Epithelial cell of proximal tubule (primary cell): ENCODE measurements around the gene ZMYM1. TPM values are rescaled to one million over a fixed set of nuclear protein-coding genes. Genes with fewer than 3 reads are reported as not detected.
"Not testable (repeated sequence)": the region's sequence is repeated elsewhere in the genome, so short reads cannot be mapped to it uniquely, and the experiment has no call there.

Source experiments
- DNase-seq: peaks from one replicate; pipeline ENCODE4 v3.0.0-alpha.2; 2011; ENCODE audit warnings: low read depth
- H3K4me3 ChIP-seq: 2 replicates; pipeline ENCODE4 v1.5.1; 2011; ENCODE audit warnings: low read depth, mild to moderate bottlenecking, low read length
- CTCF ChIP-seq: conservative IDR thresholded peaks from 2 replicates; pipeline ENCODE4 v1.5.1; 2012; ENCODE audit warnings: low read depth, mild to moderate bottlenecking, low read length
- total RNA-seq: library from RNA; depleted of rRNA; stranded (reverse); fragments of >200 nt; gene quantifications from 2 replicates; pipeline ENCODE4 v1.2.3, GENCODE V29; 2015

The ZMYM1 gene
- total RNA-seq, 1 donor from 2014 or later, result 12.6 TPM

- DNase-seq, result no peak
- no peak for TF ChIP-seq CTCF
- no peak overlapping the region for H3K4me3 ChIP-seq
These were observed 36.5 kb downstream of the ZMYM1 start for GRCh38 chr1:35115459-35116383.

- peak overlapping the region; percentile 54 for H3K4me3 ChIP-seq
These were observed 41.4 kb downstream of the ZMYM1 start for GRCh38 chr1:35120458-35121133.

GRCh38 chr1:35122311-35122710, 43.1 kb downstream of the ZMYM1 start:
- no peak for TF ChIP-seq CTCF
- H3K4me3 ChIP-seq, result no peak overlapping the region
- no peak for DNase-seq

More at GRCh38 chr1:35120458-35121133, 41.4 kb downstream of the ZMYM1 start:
- DNase-seq, result no peak
- no peak for TF ChIP-seq CTCF

GRCh38 chr1:35126546-35126945, 47.4 kb downstream of the ZMYM1 start:
- no peak for TF ChIP-seq CTCF
- DNase-seq, result no peak
- H3K4me3 ChIP-seq, result no peak overlapping the region

GRCh38 chr1:35129080-35129479, 49.9 kb downstream of the ZMYM1 start:
- no peak for TF ChIP-seq CTCF
- no peak for DNase-seq
- no peak overlapping the region for H3K4me3 ChIP-seq

GRCh38 chr1:35136780-35137179, 57.6 kb downstream of the ZMYM1 start:
- no peak for TF ChIP-seq CTCF
- no peak for DNase-seq
- no peak overlapping the region for H3K4me3 ChIP-seq

- not testable (repeated sequence) for H3K4me3 ChIP-seq, DNase-seq
These were observed 58.4 kb downstream of the ZMYM1 start for GRCh38 chr1:35137590-35137989.

GRCh38 chr1:35142294-35142693, 63.1 kb downstream of the ZMYM1 start:
- not testable (repeated sequence) for DNase-seq, H3K4me3 ChIP-seq

GRCh38 chr1:35142728-35143127, 63.5 kb downstream of the ZMYM1 start:
- not testable (repeated sequence) for H3K4me3 ChIP-seq, DNase-seq
